Activated CD8-positive, alpha-beta T cell treated with anti-CD3 and anti-CD28 coated beads for 36 hours (primary cell): ENCODE measurements around the gene SHROOM3. TPM values are rescaled to one million over a fixed set of nuclear protein-coding genes. Genes with fewer than 3 reads are reported as not detected.

Experiments used
- ATAC-seq: fragments of 200-7000 bp; cut with Tn5 transposase; one replicate; pipeline ENCODE4 v1.10.0; 2021; ENCODE audit warnings: mild to moderate bottlenecking, moderate library complexity
- CTCF ChIA-PET: fragments of 350-600 bp; sonication (Branson Sonifier 250); formaldehyde crosslinking; loops from one replicate; lab custom pipeline; 2021; ENCODE audit warnings: antibody characterized with exemption; lab: Charles Lee
- POLR2A ChIA-PET: fragments of 350-600 bp; sonication (Branson Sonifier 250); formaldehyde crosslinking; loops from one replicate; lab custom pipeline; 2021; ENCODE audit warnings: antibody characterized with exemption; lab: Charles Lee
- DNase-seq: peaks from one replicate; pipeline ENCODE4 v3.0.0-alpha.2; 2020
- H3K27ac Mint-ChIP-seq: one replicate; pipeline ENCODE4 v1.8.0; 2021; ENCODE audit warnings: mild to moderate bottlenecking, mixed read lengths
- H3K27me3 Mint-ChIP-seq: one replicate; pipeline ENCODE4 v1.8.0; 2021; ENCODE audit warnings: mixed read lengths
- H3K36me3 Mint-ChIP-seq: one replicate; pipeline ENCODE4 v1.8.0; 2021; ENCODE audit warnings: low read depth, mixed read lengths
- H3K4me1 Mint-ChIP-seq: one replicate; pipeline ENCODE4 v1.8.0; 2021; ENCODE audit warnings: low read depth, mixed read lengths
- H3K4me3 Mint-ChIP-seq: one replicate; pipeline ENCODE4 v1.8.0; 2021; ENCODE audit warnings: mild to moderate bottlenecking, moderate library complexity, mixed read lengths
- H3K9me3 Mint-ChIP-seq: one replicate; pipeline ENCODE4 v1.8.0; 2021; ENCODE audit warnings: mixed read lengths
- intact Hi-C: fragments of 100-400 bp; cut with micrococcal nuclease; formaldehyde crosslinking; loops from one replicate; pipeline ENCODE4 v1.10.0; 2022
- total RNA-seq, 2 experiments: library from RNA; stranded (reverse); gene quantifications; one replicate each; pipeline ENCODE4 v1.2.3, GENCODE V29; 2021
- TF ChIP-seq, protein P1 (sequence below): fragments of 200-600 bp; IDR thresholded peaks from one replicate; pipeline ENCODE4 v1.8.0; 2022; ENCODE audit warnings: antibody characterized with exemption, mild to moderate bottlenecking

The SHROOM3 gene
- total RNA-seq, 2 experiments from 2014 or later: not detected

DNA sequence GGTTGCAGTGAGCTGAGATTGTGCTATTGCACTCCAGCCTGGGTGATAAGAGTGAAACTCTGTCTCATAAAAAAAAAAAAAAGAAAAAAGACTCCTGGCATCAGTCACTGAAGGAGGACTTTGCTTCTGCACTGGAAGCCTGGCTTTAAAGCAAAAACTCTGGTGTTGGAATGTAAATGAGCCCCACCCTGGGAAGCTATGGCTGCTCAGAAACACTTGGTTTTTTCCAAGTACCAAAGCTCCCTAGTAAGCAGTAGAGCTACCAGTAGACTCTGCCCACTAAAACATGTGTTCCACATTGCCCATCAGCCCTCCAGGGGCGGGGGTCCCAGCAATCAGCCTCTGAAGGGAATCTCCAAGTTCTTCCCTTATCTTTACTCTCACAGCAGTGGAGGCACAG lies 154.4 kb downstream of the SHROOM3 start:
- CTCF ChIA-PET: no interaction called here

GRCh38 chr4:76589872-76590797 lies 155.1 kb downstream of the SHROOM3 start:
- intact Hi-C loops: no loop called here
- Mint-ChIP-seq H3K36me3 (no peaks in the 10 kb centered on the region), H3K4me1 (peaks cover 5% of the 10 kb centered on the region), H3K27ac (no peak overlapping the region), H3K4me3 (no peak overlapping the region), H3K27me3 (peaks cover 40% of the 10 kb centered on the region), H3K9me3 (no peaks in the 10 kb centered on the region)
- DNase-seq (no peak), ATAC-seq (no peak)
- ChIA-PET POLR2A (no interaction called here), CTCF (no interaction called here)
- TF ChIP-seq, protein P1, sequence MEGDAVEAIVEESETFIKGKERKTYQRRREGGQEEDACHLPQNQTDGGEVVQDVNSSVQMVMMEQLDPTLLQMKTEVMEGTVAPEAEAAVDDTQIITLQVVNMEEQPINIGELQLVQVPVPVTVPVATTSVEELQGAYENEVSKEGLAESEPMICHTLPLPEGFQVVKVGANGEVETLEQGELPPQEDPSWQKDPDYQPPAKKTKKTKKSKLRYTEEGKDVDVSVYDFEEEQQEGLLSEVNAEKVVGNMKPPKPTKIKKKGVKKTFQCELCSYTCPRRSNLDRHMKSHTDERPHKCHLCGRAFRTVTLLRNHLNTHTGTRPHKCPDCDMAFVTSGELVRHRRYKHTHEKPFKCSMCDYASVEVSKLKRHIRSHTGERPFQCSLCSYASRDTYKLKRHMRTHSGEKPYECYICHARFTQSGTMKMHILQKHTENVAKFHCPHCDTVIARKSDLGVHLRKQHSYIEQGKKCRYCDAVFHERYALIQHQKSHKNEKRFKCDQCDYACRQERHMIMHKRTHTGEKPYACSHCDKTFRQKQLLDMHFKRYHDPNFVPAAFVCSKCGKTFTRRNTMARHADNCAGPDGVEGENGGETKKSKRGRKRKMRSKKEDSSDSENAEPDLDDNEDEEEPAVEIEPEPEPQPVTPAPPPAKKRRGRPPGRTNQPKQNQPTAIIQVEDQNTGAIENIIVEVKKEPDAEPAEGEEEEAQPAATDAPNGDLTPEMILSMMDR: no peak

More for the DNA sequence above, 154.4 kb downstream of the SHROOM3 start:
- Mint-ChIP-seq H3K4me1 (peaks cover 5% of the 10 kb centered on the region), H3K27me3 (peaks cover 44% of the 10 kb centered on the region), H3K4me3 (no peak overlapping the region), H3K27ac (no peak overlapping the region), H3K9me3 (no peaks in the 10 kb centered on the region), H3K36me3 (no peaks in the 10 kb centered on the region)
- DNase-seq (no peak), ATAC-seq (no peak)
- intact Hi-C loops: no loop called here
- POLR2A ChIA-PET: no interaction called here
- TF ChIP-seq, protein P1: no peak

DNA sequence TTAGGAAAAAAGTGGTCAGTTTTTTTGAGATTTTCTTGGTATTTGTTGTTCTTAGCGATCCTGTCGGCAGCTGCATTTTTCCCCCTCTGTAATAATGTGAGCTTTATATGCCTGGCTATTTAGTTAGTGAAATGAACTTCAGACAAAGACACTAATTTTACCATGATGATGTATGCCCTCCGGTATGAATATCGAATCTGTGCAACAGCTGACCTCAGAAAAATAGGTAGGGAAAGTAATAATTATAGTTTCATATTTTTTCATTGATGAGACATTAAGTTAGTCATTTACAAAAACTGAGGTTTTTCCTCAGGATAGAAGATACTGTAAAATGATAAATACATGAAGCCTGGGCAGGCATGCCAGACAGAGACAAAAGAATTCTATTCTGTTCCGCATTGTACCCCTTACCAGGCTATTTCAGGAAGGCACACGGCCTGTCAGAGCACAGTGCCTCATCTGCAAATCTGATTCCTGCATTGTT lies 155.8 kb downstream of the SHROOM3 start:
- no peak overlapping the region for H3K4me3 Mint-ChIP-seq

GRCh38 chr4:76591992-76592391 lies 157.0 kb downstream of the SHROOM3 start:
- ChIA-PET CTCF (no interaction called here), POLR2A (interaction anchor here (0.6 kb wide), 1 partner anchor 799 kb away, joined by 3 read pairs; no protein-coding TSS in a partner anchor)
- TF ChIP-seq, protein P1: no peak
- DNase-seq (no peak), ATAC-seq (no peak)
- Mint-ChIP-seq H3K27me3 (peaks cover 25% of the 10 kb centered on the region), H3K36me3 (no peaks in the 10 kb centered on the region), H3K9me3 (no peaks in the 10 kb centered on the region), H3K4me1 (no peaks in the 10 kb centered on the region), H3K27ac (no peak overlapping the region), H3K4me3 (no peak overlapping the region)
- intact Hi-C loops: no loop called here

More for the DNA sequence above, 155.8 kb downstream of the SHROOM3 start:
- Mint-ChIP-seq H3K36me3 (no peaks in the 10 kb centered on the region), H3K9me3 (no peaks in the 10 kb centered on the region), H3K27ac (no peak overlapping the region), H3K4me1 (peaks cover 2% of the 10 kb centered on the region), H3K27me3 (peaks cover 35% of the 10 kb centered on the region)
- ChIA-PET POLR2A (no interaction called here), CTCF (no interaction called here)
- intact Hi-C loops: no loop called here
- no peak for DNase-seq
- TF ChIP-seq, protein P1: no peak
- no peak for ATAC-seq

- no peaks in the 10 kb centered on the region for H3K36me3 Mint-ChIP-seq
- H3K4me1 Mint-ChIP-seq: no peaks in the 10 kb centered on the region
- ATAC-seq (no peak), DNase-seq (no peak)
- H3K27me3 Mint-ChIP-seq: peaks cover 25% of the 10 kb centered on the region
- no peak overlapping the region for H3K4me3 Mint-ChIP-seq
- ChIA-PET POLR2A (interaction anchor here (0.5 to 0.6 kb wide), 2 partner anchors 8 to 798 kb away, joined by 3 read pairs; no protein-coding TSS in a partner anchor), CTCF (no interaction called here)
- H3K27ac Mint-ChIP-seq: no peak overlapping the region
- intact Hi-C loops: no loop called here
- TF ChIP-seq, protein P1: no peak
- no peaks in the 10 kb centered on the region for H3K9me3 Mint-ChIP-seq
Observed at GRCh38 chr4:76592460-76592859, 157.4 kb downstream of the SHROOM3 start.
